Measurements from ENCODE around the gene MYL1. TPM values are rescaled to one million over a fixed set of nuclear protein-coding genes. Genes with fewer than 3 reads are reported as not detected.

The MYL1 gene
- total and polyA plus RNA-seq, 2 of the 8 experiments (the other 6 are each of a cell fraction or from before 2014, with no cell fraction given) = not detected

DNA sequence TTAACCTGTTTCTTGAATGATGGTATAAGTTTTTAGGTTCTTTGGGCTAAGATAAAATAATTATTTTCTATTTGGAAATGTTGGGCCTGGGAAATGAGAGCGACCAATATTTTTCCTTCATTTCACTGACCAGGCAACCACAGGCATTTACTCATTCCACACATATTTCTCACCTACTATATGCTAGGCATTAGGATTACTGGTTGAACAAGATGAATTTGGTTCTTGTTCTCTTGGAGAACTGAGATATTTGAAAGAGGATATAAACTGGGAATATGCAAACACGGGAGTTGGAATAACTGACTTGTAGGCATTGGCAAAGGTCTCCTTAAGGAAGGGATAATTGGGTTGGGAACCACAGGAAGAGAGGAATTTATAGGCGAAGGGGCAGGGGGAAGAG lies 3.9 kb upstream of the MYL1 start:
- Histone ChIP-seq H3K23ac (ENCODE audit: insufficient read length) (no peak overlapping the region), H2BK120ac (replicated peaks; ENCODE audit: low read depth, low read length) (no peak overlapping the region), H3K79me2 (ENCODE audit: control insufficient read depth in 1 of 2, insufficient read depth in 2 of 2, low read length in 2 of 2) (no peaks in the 10 kb centered on the region), H3K4me1 (replicated peaks in 1 of 4; ENCODE audit: control insufficient read depth in 3 of 4, insufficient read depth in 4 of 4, low read length in 3 of 4) (no peaks in the 10 kb centered on the region), H2AFZ (ENCODE audit: low read length) (no peak overlapping the region), H4K8ac (ENCODE audit: extremely low read depth, insufficient read depth, low read length) (no peak overlapping the region), H2BK12ac (ENCODE audit: low read depth, low read length) (no peak overlapping the region), H3K27ac (ENCODE audit: low read depth, low read length) (no peak overlapping the region), H3K79me1 (ENCODE audit: low read depth, low read length) (no peaks in the 10 kb centered on the region), H3K4me2 (ENCODE audit: insufficient read depth in 1 of 2, low read depth in 2 of 2, low read length in 2 of 2) (no peak overlapping the region), H3K9ac (replicated peaks in 1 of 4; ENCODE audit: extremely low read depth in 1 of 4, low read depth in 3 of 4, low read length in 3 of 4) (no peak overlapping the region), H3K27me3 (replicated peaks in 1 of 4; ENCODE audit: control insufficient read depth in 3 of 4, extremely low read depth in 1 of 4, insufficient read depth in 3 of 4, low read length in 3 of 4) (no peaks in the 10 kb centered on the region), H3K9me3 (ENCODE audit: insufficient read depth in 2 of 2, low read depth in 1 of 2, low read length in 1 of 2) (no peaks in the 10 kb centered on the region), H3K36me3 (ENCODE audit: control insufficient read depth in 2 of 4, insufficient read depth in 4 of 4, low read length in 3 of 4) (no peaks in the 10 kb centered on the region), H4K20me1 (replicated peaks in 1 of 2; ENCODE audit: control insufficient read depth in 1 of 2, insufficient read depth in 2 of 2, low read length in 2 of 2) (no peaks in the 10 kb centered on the region), H4K91ac (replicated peaks; ENCODE audit: insufficient read length, low read length) (no peak overlapping the region), H2BK15ac (ENCODE audit: low read length) (no peak overlapping the region), H3K4me3 (ENCODE audit: extremely low read depth in 1 of 4, insufficient read depth in 2 of 4, low read depth in 3 of 4, low read length in 4 of 4) (no peak overlapping the region), H4K5ac (ENCODE audit: insufficient read length, low read depth, low read length) (no peak overlapping the region), H3K4ac (replicated peaks; ENCODE audit: insufficient read length, low read depth, low read length) (no peak overlapping the region), H2BK5ac (ENCODE audit: low read depth, low read length) (no peak overlapping the region), H3K56ac (replicated peaks; ENCODE audit: insufficient read length, low read depth, low read length) (no peak overlapping the region), H3K14ac (ENCODE audit: insufficient read length) (no peak overlapping the region), H2BK20ac (ENCODE audit: low read length) (no peak overlapping the region), H3K18ac (ENCODE audit: extremely low read depth, low read length) (no peak overlapping the region), H2AK5ac (ENCODE audit: low read depth, low read length) (no peak overlapping the region), H3K23me2 (ENCODE audit: low read depth, low read length) (no peaks in the 10 kb centered on the region)
- no peak for FAIRE-seq
- no peak for DNase-seq (ENCODE audit: low read depth in 1 of 2, low spot score in 2 of 2)
- 80% methylated on average over 3 of the region's 3 CpGs; no CpG with 5 or more reads in 1 of the 2 experiments for WGBS, 2 experiments (ENCODE audit: extremely low coverage in 1 of 2, insufficient coverage in 1 of 2, insufficient read length in 1 of 2, insufficient replicate concordance in 2 of 2, low coverage in 1 of 2, low lambda C conversion rate in 2 of 2, missing lambda C conversion rate in 1 of 2)
- ChIA-PET POLR2A (ENCODE audit: partially characterized antibody) (no interaction called here), CTCF (ENCODE audit: partially characterized antibody) (no interaction called here)
- TF ChIP-seq POLR2AphosphoS5 (IDR thresholded peaks at IDR 0.05; ENCODE audit: low read depth, low read length) (no peak), EP300 (IDR thresholded peaks at IDR 0.05; ENCODE audit: borderline replicate concordance in 1 of 2, low read depth in 2 of 2, low read length in 2 of 2) (no peak), FOSL1 (IDR thresholded peaks at IDR 0.05; ENCODE audit: insufficient read depth, low read depth, low read length) (no peak), HDAC2 (IDR thresholded peaks at IDR 0.05; ENCODE audit: borderline replicate concordance in 1 of 2, low read depth in 2 of 2, low read length in 2 of 2) (no peak), TCF12 (IDR thresholded peaks at IDR 0.05; ENCODE audit: low read depth, low read length) (no peak)

All from H1 (cell line).